AG20443 (cell line): ENCODE measurements around the gene RSPH9.
"Not testable (repeated sequence)": the region's sequence is repeated elsewhere in the genome, so short reads cannot be mapped to it uniquely, and the experiment has no call there.

ENCODE experiments used
- DNase-seq: peaks from one replicate; pipeline ENCODE4 v3.0.0; 2012; ENCODE audit warnings: low spot score, mixed read lengths

The RSPH9 gene

GRCh38 chr6:43687079-43687436 is 42.2 kb downstream of the RSPH9 start:
- DNase-seq, result no peak

DNA sequence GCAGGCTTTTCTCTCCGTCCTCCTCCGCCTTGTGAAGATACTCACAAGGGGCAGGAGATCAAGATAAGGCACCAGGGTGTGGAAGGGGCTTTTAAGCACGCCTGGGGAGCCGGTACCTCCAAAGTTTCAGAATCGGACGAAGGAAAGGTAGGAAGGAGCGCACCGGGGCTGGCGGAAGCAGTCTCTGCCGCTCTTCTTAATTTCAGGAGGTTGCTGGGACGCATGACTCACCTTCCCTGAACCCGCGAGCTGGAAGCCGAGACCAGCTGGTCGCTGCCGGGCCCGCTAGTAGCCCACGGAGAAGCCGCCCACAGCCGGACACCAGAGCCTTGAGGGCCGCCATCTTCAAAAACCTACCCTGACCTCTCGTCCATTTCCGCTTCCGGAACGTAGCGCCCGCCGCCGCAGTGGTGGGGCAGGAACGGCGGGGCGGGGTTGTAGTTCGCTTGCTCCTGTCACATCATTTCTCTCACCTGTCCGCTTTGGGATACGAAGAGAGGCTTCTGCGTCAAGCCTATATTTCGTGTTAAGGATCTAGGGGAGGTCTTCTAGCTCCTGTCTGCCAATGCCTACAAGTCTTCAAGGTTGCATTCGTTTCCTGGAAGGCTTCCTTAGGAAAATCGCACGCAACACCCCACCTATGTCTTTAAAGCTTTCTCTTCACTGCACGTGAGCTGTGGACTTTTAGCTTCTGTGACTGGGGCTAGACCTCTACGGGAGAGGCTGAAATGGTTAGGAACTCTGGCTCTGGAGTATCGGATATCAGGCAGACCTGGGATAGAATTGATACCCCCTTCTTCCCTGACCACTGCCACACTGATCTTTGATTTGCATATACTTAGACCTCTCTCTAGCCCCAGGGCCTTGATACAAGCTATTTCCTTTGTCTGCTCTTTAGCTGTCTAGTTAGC is 42.9 kb downstream of the RSPH9 start, which contains the start of gene MRPS18A:
Gene MRPS18A (minus strand): TSS at position 355 of the 911 bp plus-strand sequence. CDS start 12 bp downstream, at position 343.
- peak; percentile 93 for DNase-seq

DNA sequence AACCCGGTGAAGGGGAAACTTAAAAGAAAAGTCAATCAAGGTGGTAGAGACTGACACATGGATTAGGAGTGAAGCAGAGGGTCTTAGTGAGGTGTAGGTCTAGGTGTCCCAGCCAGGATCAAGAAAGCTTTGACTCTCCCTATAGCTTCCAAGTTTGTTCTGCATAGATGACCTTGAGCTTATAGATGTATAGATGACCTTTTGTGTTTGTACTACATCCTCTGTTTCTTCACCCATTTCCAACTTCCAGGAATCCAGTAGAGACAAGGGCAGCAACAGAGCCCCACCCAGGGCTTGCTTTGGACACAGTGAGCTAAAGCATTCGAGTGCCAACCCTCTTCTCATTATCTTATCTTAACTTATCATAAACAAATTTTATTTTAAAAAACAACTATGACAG is 44.6 kb downstream of the RSPH9 start:
- no peak for DNase-seq

GRCh38 chr6:43695215-43695966 is 50.6 kb downstream of the RSPH9 start:
- DNase-seq, result no peak

DNA sequence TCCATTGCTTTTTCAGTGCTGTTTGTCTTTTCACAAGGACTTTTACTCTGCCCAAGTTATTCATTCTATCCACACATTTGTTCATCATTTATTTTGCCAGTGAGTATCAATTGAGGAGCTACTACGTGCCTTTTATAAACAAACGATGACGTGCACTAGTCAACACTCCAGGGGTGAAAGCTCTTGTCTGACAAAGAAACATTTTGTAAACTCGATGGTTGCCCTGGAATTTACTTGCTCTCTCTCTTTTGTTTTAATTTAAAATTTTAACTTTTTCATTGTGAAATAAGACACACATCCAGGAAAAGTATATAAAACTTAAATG is 51.1 kb downstream of the RSPH9 start:
- DNase-seq, result no peak

DNA sequence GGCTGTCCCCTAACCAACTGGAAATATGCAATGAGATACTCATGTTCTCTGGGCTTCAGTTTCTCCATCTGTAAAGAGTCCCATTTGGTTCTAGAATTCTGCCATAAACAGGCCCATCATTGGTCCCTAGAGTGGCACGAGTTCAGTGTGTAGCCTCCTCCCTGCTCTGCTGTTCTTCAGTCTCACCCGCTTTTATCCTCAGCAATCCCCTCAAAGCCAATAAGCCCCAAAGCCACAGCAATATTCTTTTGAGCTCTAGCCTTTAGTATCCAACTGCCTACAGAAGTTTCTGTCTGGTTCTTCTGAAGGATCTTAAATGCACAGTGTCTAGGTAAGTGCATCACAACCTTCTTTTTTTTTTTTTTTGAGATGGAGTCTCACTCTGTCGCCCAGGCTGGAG is 52.6 kb downstream of the RSPH9 start:
- no peak for DNase-seq

DNA sequence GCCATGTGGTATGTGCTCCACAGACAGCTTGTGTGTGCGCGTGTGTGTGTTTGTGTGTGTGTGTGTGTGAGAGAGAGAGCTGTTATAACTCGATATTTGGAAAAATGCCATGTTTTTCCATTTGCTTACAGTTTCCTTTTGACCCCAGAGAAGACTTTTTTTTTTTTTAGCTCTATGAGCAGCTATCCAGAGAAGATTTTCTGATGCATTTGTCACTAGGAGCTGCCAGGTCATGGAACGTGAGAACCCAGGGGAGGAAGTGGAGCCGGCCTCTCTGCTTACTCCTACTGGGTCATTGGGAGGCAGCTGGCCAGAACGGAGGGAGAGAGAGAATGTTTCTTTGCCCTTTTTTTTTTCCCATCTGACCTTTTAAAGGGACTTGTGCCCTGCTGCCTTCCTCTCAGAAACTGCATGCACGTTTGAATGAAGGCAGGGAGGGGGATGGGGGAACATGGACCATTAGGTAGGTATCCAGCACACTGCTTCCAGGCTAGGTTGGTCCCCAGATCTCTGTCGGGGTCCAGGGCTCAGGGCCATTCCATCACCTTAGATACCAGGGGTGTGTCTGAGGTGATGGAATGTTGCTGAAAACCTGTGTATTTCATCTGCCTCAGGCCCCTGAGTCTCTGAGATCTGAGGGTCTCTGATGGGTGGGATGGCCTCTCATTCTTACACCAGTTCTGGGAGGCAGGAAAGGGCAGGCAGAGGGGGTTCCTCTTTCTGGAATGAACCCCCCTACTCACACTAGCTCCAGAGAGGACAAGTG is 53.9 kb downstream of the RSPH9 start:
- DNase-seq, result peak; percentile 53

DNA sequence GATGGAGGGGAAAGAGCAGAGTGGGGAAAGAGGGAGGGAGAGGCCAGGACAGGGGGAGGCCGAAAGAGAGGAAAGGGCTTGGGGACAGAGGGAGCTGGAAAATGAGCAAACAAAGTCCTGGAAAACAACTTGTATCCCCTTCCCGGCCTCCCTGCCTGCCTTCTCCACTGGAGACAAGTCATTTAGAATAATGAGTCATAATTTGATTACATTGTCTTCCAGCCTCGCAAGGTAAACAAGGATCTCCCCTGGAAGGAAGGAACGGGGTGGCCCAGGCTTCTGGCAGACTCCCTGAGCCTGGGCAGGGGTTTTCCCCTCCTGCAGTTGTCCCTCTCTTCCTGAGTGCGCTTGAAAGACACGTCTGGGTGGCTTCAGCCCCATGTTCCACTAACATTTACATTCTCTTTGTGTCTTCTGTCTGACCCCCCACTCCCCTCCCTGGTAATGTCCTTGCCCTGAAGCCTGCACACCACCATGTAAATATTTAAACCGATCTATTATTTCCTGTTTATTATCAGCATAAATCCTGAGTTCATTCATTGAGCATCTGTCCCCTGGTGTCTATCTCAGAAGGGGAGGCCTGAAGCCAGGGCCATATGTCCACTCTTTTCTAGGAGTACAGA is 54.8 kb downstream of the RSPH9 start:
- no peak for DNase-seq

GRCh38 chr6:43700939-43701560 is 56.2 kb downstream of the RSPH9 start:
- DNase-seq, result not testable (repeated sequence)

GRCh38 chr6:43702171-43702533 is 57.3 kb downstream of the RSPH9 start:
- peak; percentile 26 for DNase-seq

GRCh38 chr6:43702534-43703440 is 58.0 kb downstream of the RSPH9 start:
- peak; percentile 97 for DNase-seq

GRCh38 chr6:43703512-43704429 is 58.9 kb downstream of the RSPH9 start:
- no peak for DNase-seq

GRCh38 chr6:43705996-43706395 is 61.2 kb downstream of the RSPH9 start:
- DNase-seq, result no peak

DNA sequence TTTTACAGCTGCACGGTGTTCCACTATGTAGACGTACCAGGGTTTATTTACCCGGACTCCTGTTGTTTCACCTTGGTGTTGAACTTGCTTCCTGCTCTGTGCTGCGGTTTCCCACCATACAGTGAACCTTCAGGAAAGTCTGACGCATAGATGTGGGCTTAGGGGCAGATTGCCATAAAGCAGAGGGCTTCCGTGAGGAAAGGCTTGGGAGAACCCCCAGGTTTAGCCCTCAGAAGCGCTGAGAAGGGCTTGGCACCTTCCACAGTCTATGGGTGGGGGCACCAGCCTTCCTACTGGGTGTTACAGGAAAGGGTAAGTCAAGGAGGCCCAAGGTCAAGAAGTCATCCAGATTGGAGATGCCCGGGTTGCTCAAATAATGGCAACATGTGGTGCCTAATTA is 62.0 kb downstream of the RSPH9 start:
- DNase-seq, result no peak

DNA sequence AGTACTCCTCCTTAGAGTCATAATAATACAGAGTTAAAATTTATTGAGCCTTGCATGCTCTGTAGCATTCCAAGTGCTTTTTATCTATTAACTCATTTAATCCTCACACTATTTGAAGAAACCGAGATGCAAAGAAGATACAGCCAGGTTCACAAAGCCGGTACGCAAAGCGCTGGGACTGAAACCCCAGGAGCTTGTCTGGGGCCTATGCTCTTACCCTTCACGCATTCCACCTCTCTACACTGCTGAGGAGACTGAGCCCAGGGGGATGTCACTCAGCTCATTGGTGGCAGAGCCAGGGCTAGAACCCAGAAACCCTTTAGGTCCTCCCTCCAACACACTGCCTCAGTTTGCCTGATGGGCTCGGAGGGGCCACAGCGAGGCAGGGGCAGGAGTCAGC is 62.4 kb downstream of the RSPH9 start:
- no peak for DNase-seq

DNA sequence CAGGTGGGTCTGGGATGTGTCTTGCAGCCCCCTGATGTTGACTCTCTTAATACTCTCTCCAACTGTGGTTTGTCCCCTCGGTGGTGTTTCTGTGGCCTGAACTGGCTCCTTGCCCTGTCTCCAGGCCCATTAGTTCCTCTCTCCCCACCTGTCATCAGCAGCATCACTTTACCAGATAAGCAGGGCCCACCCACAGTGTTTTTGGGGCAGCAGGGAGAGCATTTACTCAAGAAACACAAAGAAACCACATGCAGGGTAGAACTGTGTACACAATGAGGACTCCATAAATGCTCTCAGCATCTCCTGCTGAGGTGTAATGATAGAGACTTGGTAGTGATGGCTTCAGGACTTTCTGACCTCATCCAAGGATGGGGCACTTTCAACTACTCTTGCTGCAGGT is 62.9 kb downstream of the RSPH9 start:
- no peak for DNase-seq

GRCh38 chr6:43708860-43709653 is 64.2 kb downstream of the RSPH9 start:
- DNase-seq, result peak; percentile 77

DNA sequence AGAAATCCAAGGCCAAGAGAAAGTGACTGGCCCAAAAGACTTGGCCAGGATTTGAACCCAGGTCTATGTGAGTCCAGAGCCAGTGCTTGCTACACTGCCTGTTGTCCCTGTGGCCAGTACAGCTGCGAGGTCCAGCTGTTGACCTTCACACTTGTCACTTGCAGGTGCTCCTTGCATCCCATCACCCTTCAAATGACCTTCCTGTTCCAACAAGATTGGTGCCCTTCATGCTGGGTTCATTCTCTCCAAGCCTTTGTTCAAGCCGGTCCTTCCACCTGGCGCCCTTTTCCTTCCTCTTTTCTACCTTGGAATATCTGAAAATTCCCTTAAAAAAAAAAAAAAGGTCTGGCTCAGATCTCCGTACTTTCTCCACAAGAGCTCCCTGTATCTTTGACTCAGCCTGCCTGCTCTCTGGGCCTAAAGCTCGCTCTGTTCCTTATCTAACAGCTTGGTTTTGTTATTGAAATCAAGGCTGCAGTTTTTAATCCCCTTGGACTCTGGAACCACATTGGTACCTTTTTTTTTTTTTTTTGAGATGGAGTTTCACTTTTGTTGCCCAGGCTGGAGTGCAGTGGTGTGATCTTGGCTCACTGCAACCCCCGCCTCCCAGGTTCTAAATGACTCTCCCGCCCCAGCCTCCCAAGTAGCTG is 64.9 kb downstream of the RSPH9 start:
- no peak for DNase-seq
